Ovary (tissue), 3 donors: Measurements from ENCODE around the gene SLC7A14.
"Not testable (repeated sequence)": the region's sequence is repeated elsewhere in the genome, so short reads cannot be mapped to it uniquely, and the experiment has no call there.

Source experiments
- EP300 ChIP-seq: sonication (generic); formaldehyde crosslinking; IDR thresholded peaks from one replicate; pipeline ENCODE4 v1.6.1; 2017; ENCODE audit warnings: antibody characterized with exemption
- TF ChIP-seq, protein P1 (sequence below), 3 donors: fragments of 450-650 bp in 2 of 3; fragments of 200-600 bp in 1 of 3; IDR thresholded peaks; one replicate each; pipeline versions ENCODE4 v1.5.1 to v1.8.0; 2016 to 2022; ENCODE audit warnings: antibody characterized with exemption in 3 of 3, mild to moderate bottlenecking in 1 of 3
- donor health status: DM: no; HTN: no; CAD: no.

DNA sequence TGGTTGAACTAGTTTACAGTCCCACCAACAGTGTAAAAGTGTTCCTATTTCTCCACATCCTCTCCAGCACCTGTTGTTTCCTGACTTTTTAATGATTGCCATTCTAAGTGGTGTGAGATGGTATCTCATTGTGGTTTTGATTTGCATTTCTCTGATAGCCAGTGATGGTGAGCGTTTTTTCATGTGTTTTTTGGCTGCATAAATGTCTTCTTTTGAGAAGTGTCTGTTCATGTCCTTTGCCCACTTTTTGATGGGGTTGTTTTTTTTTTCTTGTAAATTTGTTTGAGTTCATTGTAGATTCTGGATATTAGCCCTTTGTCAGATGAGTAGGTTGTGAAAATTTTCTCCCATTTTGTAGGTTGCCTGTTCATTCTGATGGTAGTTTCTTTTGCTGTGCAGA is 18.3 kb downstream of the SLC7A14 start:
- TF ChIP-seq, protein P1, sequence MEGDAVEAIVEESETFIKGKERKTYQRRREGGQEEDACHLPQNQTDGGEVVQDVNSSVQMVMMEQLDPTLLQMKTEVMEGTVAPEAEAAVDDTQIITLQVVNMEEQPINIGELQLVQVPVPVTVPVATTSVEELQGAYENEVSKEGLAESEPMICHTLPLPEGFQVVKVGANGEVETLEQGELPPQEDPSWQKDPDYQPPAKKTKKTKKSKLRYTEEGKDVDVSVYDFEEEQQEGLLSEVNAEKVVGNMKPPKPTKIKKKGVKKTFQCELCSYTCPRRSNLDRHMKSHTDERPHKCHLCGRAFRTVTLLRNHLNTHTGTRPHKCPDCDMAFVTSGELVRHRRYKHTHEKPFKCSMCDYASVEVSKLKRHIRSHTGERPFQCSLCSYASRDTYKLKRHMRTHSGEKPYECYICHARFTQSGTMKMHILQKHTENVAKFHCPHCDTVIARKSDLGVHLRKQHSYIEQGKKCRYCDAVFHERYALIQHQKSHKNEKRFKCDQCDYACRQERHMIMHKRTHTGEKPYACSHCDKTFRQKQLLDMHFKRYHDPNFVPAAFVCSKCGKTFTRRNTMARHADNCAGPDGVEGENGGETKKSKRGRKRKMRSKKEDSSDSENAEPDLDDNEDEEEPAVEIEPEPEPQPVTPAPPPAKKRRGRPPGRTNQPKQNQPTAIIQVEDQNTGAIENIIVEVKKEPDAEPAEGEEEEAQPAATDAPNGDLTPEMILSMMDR (IDR thresholded peaks at IDR 0.05): not testable (repeated sequence)
- TF ChIP-seq EP300: not testable (repeated sequence)
